ENCODE measurements around the gene HOXA5.

- TF ChIP-seq CTCF (IDR thresholded peaks at IDR 0.05): no peak
- no peak for TF ChIP-seq POLR2A (IDR thresholded peaks at IDR 0.05)
These were observed 27.2 kb downstream of the HOXA5 start for GRCh38 chr7:27116031-27116961.
